DOHH2 (cell line): ENCODE data around the gene FMNL1.

Experiments
- H3F3A ChIP-seq: fragments of 200-600 bp; sonication (generic), shearing (Covaris generic); 2 replicates; pipeline ENCODE4 v1.6.0; 2016; ENCODE audit warnings: antibody characterized with exemption, mild to moderate bottlenecking; ENCODE audit not compliant: control insufficient read depth, insufficient read depth
- H3K27ac ChIP-seq: fragments of 200-600 bp; sonication (generic); 2 replicates; pipeline ENCODE4 v1.5.1; 2014; ENCODE audit warnings: low read depth, mild to moderate bottlenecking, low read length, moderate library complexity
- H3K27me3 ChIP-seq: fragments of 200-600 bp; sonication (generic); 2 replicates; pipeline ENCODE4 v1.6.1; 2014; ENCODE audit warnings: mild to moderate bottlenecking, low read length, mixed read lengths; ENCODE audit not compliant: control insufficient read depth
- H3K36me3 ChIP-seq: fragments of 200-600 bp; sonication (generic); 2 replicates; pipeline ENCODE4 v1.6.1; 2014; ENCODE audit warnings: mild to moderate bottlenecking, low read length, moderate library complexity, mixed read lengths; ENCODE audit not compliant: control insufficient read depth
- H3K4me1 ChIP-seq: fragments of 200-600 bp; sonication (generic); 2 replicates; pipeline ENCODE4 v1.6.1; 2014; ENCODE audit warnings: mild to moderate bottlenecking, low read length, mixed read lengths; ENCODE audit not compliant: control insufficient read depth
- H3K4me2 ChIP-seq: fragments of 200-600 bp; sonication (generic); 2 replicates; pipeline ENCODE4 v1.6.0; 2014; ENCODE audit warnings: mild to moderate bottlenecking, low read length, moderate library complexity
- H3K4me3 ChIP-seq: fragments of 200-600 bp; sonication (generic); 2 replicates; pipeline ENCODE4 v1.5.1; 2014; ENCODE audit warnings: mild to moderate bottlenecking, low read length, mixed read lengths
- H3K79me2 ChIP-seq: fragments of 200-600 bp; sonication (generic); 2 replicates; pipeline ENCODE4 v1.6.1; 2014; ENCODE audit warnings: mild to moderate bottlenecking, low read length, mixed read lengths; ENCODE audit not compliant: control insufficient read depth
- H3K9me2 ChIP-seq: fragments of 200-600 bp; sonication (generic); replicated peaks from 2 replicates; pipeline ENCODE4 v1.6.1; 2014; ENCODE audit warnings: mild to moderate bottlenecking, low read length, mixed read lengths; ENCODE audit not compliant: control insufficient read depth
- H3K9me3 ChIP-seq: fragments of 200-600 bp; sonication (generic); 2 replicates; pipeline ENCODE4 v1.6.1; 2014; ENCODE audit warnings: antibody characterized with exemption, low read length, mixed read lengths; ENCODE audit not compliant: control insufficient read depth, insufficient read depth
- H4K20me1 ChIP-seq: fragments of 200-600 bp; sonication (generic); 2 replicates; pipeline ENCODE4 v1.6.0; 2014; ENCODE audit warnings: low read depth, mild to moderate bottlenecking, antibody characterized with exemption, low read length, moderate library complexity; ENCODE audit not compliant: control insufficient read depth, insufficient read depth
- EZH2phosphoT487 ChIP-seq: fragments of 200-600 bp; sonication (generic); IDR thresholded peaks from 2 replicates; pipeline ENCODE4 v1.6.1; 2017; ENCODE audit warnings: borderline replicate concordance, mild to moderate bottlenecking, antibody characterized with exemption, low read length, moderate library complexity, mixed read lengths
- TF ChIP-seq, protein P1 (sequence below): fragments of 200-600 bp; sonication (generic); IDR thresholded peaks from one replicate; pipeline ENCODE4 v1.5.1; 2014; ENCODE audit warnings: antibody characterized with exemption, mild to moderate bottlenecking, low read depth, low read length; ENCODE audit not compliant: poor library complexity, severe bottlenecking

Gene FMNL1

DNA sequence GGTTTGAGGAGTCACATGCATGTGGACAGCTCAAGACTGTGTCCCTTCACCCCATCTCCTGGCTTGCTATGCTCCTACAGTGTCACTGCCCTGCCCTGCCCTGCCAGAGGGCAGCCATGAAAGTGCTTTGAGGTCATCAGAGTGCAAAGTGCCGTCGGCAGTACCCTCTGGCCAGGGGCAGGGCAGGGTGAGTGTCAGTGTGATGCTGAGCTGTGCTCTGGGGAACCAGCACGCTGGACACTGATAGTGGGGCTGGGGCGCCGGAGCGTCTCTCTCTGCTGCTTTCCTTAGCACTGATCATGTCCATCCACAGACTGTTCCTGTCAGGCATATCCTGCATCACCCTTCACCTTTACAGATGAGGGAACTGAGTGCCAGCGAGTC, 41.8 kb downstream of the FMNL1 start:
- Histone ChIP-seq H3K9me2 (no peaks in the 10 kb centered on the region), H4K20me1 (no peaks in the 10 kb centered on the region), H3K27ac (no peak overlapping the region), H3K4me2 (no peak overlapping the region), H3K36me3 (peaks cover 46% of the 10 kb centered on the region), H3K9me3 (no peaks in the 10 kb centered on the region), H3K27me3 (no peaks in the 10 kb centered on the region), H3K4me1 (peaks cover 16% of the 10 kb centered on the region), H3K4me3 (no peak overlapping the region), H3F3A (peaks cover 6% of the 10 kb centered on the region; the same call in 1 of the 2 replicates), H3K79me2 (no peaks in the 10 kb centered on the region)
- no peak for TF ChIP-seq EZH2phosphoT487
- TF ChIP-seq, protein P1, sequence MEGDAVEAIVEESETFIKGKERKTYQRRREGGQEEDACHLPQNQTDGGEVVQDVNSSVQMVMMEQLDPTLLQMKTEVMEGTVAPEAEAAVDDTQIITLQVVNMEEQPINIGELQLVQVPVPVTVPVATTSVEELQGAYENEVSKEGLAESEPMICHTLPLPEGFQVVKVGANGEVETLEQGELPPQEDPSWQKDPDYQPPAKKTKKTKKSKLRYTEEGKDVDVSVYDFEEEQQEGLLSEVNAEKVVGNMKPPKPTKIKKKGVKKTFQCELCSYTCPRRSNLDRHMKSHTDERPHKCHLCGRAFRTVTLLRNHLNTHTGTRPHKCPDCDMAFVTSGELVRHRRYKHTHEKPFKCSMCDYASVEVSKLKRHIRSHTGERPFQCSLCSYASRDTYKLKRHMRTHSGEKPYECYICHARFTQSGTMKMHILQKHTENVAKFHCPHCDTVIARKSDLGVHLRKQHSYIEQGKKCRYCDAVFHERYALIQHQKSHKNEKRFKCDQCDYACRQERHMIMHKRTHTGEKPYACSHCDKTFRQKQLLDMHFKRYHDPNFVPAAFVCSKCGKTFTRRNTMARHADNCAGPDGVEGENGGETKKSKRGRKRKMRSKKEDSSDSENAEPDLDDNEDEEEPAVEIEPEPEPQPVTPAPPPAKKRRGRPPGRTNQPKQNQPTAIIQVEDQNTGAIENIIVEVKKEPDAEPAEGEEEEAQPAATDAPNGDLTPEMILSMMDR = no peak

DNA sequence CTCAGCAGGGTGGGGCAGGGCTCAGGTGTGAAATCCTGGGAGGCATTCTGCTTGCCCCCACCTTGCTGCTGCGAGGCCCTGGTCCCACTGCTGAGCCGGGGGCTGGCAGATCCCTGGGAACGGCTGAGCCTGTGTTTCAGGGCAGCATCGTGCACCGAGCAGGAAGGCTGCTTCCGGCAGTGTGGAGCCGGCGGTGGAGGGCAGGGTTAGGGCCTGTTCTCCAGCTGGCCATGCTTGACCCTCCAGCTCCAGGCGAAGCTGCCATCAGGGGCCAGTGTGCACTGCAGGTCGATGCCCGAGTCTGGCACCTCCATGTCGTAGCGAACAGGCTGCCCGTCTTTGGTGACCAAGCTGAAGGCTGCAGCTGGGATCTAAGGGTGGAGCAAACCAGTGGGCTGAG, 42.7 kb downstream of the FMNL1 start:
- Histone ChIP-seq H3K4me1 (peaks cover 16% of the 10 kb centered on the region), H3K27ac (no peak overlapping the region), H3F3A (peaks cover 2% of the 10 kb centered on the region; the same call in 1 of the 2 replicates), H4K20me1 (no peaks in the 10 kb centered on the region), H3K4me3 (no peak overlapping the region), H3K79me2 (no peaks in the 10 kb centered on the region), H3K27me3 (no peaks in the 10 kb centered on the region), H3K4me2 (no peak overlapping the region), H3K9me2 (no peaks in the 10 kb centered on the region), H3K36me3 (peaks cover 52% of the 10 kb centered on the region), H3K9me3 (no peaks in the 10 kb centered on the region)
- no peak for TF ChIP-seq EZH2phosphoT487
- TF ChIP-seq, protein P1 = no peak

DNA sequence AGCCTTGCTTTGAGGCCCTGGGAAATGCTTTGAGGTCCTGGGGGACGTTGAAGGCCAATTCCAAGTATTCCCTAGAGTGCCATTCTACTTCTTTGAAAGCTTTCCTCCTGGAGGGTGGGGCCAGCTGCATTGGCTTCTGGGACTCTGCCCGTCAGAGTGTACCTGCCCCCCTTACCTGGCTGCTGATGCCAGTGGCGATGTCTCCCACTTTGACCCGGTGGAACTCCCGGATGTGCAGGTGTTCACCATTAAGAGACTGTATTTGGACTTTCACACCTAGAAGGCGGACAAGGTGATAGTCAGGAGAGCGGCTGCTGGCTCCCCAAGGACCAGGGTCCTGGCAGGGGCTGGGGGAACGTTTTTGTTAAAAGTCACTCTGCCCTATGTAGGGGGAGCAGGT, 43.3 kb downstream of the FMNL1 start:
- H4K20me1 ChIP-seq = no peaks in the 10 kb centered on the region
- no peaks in the 10 kb centered on the region for H3K27me3 ChIP-seq
- no peak overlapping the region for H3K4me2 ChIP-seq
- peaks cover 58% of the 10 kb centered on the region for H3K36me3 ChIP-seq
- H3K27ac ChIP-seq = no peak overlapping the region
- no peaks in the 10 kb centered on the region for H3K9me2 ChIP-seq
- H3K4me3 ChIP-seq = no peak overlapping the region
- H3K4me1 ChIP-seq = peaks cover 16% of the 10 kb centered on the region
- no peaks in the 10 kb centered on the region for H3K9me3 ChIP-seq
- TF ChIP-seq, protein P1 = no peak
- no peak for TF ChIP-seq EZH2phosphoT487
- H3K79me2 ChIP-seq = no peaks in the 10 kb centered on the region
- peaks cover 2% of the 10 kb centered on the region; the same call in 1 of the 2 replicates for H3F3A ChIP-seq

DNA sequence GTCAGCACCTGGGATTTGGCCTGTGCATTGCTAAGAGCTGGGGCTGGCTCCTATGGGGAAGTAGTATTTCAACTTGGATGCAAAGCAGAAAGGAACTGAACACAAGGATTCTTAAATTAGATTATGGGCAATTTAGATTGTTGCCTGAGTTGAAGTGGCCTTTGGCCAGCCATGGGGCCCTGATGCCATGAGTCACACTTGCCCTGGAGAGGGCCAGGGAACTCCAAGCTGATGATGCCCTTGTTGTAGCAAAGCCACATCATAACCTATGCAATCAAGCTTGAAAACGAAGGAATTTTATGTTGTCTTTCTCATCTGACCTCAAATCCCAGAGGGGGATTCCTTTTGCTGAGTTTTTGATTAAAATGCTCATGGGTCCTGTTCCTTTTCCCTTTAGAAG, 44.1 kb downstream of the FMNL1 start:
- peaks cover 16% of the 10 kb centered on the region for H3K4me1 ChIP-seq
- H3F3A ChIP-seq = peaks cover 2% of the 10 kb centered on the region; the same call in 1 of the 2 replicates
- no peak overlapping the region for H3K4me3 ChIP-seq
- no peak overlapping the region for H3K4me2 ChIP-seq
- no peaks in the 10 kb centered on the region for H4K20me1 ChIP-seq
- no peaks in the 10 kb centered on the region for H3K79me2 ChIP-seq
- H3K9me3 ChIP-seq = no peaks in the 10 kb centered on the region
- H3K36me3 ChIP-seq = peaks cover 66% of the 10 kb centered on the region
- TF ChIP-seq, protein P1 = no peak
- no peak for TF ChIP-seq EZH2phosphoT487
- no peaks in the 10 kb centered on the region for H3K27me3 ChIP-seq
- no peaks in the 10 kb centered on the region for H3K9me2 ChIP-seq
- no peak overlapping the region for H3K27ac ChIP-seq
